CD4-positive, alpha-beta T cell treated with Interleukin-6 at 100 ng/mL for 8 hours (primary cell): ENCODE results near the gene ATP1B2.

Experiments
- DNase-seq: peaks from one replicate; pipeline ENCODE4 v3.0.0-alpha.2; 2020; ENCODE audit warnings: mixed read lengths, low spot score

ATP1B2 gene

DNA sequence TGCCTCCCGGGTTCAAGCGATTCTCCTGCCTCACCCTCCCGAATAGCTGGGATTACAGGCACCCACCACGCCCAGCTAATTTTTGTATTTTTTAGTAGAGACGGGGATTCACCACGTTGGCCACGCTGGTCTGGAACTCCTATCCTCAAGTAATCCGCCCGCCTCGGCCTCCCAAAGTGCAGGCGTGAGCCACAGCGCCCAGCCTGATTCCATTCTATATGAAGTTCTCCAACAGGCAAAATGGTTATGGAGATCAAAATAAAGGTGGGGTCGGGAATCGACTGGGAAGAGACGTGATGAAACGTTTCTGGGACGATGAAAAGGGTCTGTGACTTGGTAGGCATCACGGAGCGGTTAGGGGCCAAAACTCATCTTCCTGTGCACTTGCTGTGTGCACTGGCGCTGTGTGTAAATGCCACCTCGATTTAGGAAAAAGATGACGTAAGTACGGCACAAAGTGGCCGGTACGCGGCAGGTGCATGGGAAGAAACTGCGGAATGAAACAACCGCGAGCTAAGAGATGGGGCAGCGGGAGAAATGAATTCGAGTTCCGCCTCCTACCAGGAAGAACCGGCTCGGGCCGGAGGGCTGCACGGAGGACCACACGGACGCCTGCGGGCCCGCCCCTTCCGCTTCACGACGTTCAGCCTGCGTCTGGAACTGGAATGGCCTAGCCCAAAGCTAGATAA is 35.0 kb downstream of the ATP1B2 start:
- DNase-seq = peak; percentile 89

DNA sequence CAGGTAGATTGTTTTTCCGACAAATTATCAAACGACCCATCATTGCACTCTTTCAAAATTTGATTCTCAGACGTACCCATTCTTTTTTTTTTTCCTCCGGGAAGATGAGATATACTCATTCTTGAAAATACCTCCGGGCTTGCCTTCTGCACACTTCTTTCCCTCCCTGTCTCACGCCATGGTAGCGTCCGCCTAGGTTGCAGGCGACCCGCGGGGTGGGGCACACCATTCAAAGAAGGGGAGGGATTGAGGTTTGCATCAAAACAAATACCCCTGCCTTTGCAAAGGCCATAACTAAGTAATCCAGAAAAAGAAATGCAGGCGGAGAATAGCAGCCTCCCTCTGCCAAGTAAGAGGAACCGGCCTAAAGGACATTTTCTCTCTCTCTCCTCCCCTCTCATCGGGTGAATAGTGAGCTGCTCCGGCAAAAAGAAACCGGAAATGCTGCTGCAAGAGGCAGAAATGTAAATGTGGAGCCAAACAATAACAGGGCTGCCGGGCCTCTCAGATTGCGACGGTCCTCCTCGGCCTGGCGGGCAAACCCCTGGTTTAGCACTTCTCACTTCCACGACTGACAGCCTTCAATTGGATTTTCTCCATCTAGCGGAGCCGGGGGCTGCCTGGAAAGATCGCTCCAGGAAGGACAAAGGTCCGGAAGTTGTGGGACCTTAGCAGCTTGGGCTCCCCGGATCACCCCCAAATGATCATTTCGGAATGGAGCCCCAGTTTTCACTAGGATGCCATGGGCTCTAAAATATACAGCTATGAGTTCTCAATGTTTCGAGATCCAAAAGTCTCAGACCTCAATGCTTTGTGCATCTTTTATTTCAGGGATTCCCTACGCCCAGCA is 35.7 kb downstream of the ATP1B2 start:
- DNase-seq = peak; percentile 69

DNA sequence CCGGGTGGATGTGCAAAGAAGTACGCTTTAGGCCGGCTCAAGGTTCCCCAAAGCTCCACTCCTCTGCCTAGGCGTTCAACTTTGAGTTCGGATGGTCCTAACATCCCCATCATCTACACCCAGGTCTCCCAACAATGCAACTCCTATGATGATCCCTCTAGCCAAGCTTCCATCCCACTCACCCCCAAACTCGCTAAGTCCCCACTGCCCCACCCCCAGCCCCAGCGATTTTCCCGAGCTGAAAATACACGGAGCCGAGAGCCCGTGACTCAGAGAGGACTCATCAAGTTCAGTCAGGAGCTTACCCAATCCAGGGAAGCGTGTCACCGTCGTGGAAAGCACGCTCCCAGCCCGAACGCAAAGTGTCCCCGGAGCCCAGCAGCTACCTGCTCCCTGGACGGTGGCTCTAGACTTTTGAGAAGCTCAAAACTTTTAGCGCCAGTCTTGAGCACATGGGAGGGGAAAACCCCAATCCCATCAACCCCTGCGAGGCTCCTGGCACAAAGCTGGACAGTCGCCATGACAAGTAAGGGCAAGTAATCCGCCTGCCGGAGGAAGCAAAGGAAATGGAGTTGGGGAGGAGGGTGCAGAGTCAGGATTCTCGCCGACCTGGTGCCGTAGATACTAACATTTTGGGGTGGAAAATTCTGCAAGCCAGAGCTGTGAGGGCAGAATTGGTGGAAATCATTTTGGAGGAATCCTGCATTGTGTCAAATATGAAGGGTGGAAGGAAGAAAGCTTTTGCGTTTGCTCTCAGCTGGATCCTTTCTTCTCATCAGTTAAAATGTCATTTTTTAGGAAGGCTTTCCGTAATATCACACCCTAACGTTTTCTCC is 36.6 kb downstream of the ATP1B2 start, which contains the start of gene TP53:
TP53 (minus strand) TSS at position 419 of the 836 bp plus-strand sequence. CDS start 10,896 bp downstream, outside the sequence.
- peak; percentile 92 for DNase-seq

DNA sequence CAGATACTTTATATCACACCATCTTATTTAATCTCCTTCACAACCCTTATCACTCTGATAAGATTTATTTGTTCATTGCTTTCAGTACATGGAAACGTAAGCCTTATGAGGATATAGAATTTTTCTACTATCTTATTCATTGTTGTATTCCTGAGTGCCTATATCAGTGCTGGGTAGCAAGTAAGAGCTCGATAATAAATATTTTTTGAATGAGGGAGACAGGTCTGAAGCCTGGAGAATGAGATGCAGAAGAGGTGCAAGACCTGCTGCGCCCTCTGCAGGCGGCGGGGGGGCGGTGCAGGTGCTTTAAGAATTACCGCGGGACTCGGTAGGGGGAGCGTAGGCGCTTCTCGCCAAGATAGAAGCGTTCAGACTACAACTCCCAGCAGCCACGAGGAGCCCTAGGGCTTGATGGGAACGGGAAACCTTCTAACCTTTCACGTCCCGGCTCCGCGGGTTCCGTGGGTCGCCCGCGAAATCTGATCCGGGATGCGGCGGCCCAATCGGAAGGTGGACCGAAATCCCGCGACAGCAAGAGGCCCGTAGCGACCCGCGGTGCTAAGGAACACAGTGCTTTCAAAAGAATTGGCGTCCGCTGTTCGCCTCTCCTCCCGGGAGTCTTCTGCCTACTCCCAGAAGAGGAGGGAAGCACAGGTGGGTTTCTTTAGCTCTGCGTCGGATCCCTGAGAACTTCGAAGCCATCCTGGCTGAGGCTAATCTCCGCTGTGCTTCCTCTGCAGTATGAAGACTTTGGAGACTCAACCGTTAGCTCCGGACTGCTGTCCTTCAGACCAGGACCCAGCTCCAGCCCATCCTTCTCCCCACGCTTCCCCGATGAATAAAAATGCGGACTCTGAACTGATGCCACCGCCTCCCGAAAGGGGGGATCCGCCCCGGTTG is 37.4 kb downstream of the ATP1B2 start, which contains the start of gene WRAP53:
WRAP53 (plus strand) TSS at position 570 of the 900 bp plus-strand sequence; CDS start at position 742, 172 bp downstream.
- peak; percentile 95 for DNase-seq

DNA sequence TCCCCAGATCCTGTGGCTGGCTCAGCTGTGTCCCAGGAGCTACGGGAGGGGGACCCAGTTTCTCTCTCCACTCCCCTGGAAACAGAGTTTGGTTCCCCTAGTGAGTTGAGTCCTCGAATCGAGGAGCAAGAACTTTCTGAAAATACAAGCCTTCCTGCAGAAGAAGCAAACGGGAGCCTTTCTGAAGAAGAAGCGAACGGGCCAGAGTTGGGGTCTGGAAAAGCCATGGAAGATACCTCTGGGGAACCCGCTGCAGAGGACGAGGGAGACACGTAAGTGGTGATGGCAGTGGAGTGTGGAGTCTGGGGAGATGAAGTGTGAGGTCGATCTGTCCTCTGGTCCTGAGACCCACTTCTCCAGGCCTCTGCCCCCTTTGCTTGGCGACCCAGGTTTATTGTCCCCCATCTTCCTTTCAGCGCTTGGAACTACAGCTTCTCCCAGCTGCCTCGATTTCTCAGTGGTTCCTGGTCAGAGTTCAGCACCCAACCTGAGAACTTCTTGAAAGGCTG is 38.1 kb downstream of the ATP1B2 start:
- DNase-seq = no peak

DNA sequence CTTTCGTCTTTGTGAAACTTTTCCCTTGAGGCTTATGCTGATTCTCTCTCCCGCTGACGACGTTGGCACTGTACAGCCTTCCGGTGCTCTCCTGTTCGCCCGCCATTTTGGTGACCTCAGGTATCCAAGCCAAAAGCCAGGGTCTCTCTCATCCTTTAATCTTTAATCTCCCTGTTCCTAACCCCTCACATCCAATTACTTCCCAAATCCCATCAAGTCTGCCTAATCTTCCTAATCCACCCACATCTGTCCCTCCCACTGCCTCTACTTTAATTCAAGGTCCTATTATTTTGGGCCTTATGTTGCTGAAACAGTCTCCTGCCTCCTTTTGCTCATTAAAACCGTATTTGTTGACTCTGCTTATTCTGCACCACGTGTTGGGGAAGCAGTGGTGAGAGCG is 44.9 kb downstream of the ATP1B2 start:
- no peak for DNase-seq

DNA sequence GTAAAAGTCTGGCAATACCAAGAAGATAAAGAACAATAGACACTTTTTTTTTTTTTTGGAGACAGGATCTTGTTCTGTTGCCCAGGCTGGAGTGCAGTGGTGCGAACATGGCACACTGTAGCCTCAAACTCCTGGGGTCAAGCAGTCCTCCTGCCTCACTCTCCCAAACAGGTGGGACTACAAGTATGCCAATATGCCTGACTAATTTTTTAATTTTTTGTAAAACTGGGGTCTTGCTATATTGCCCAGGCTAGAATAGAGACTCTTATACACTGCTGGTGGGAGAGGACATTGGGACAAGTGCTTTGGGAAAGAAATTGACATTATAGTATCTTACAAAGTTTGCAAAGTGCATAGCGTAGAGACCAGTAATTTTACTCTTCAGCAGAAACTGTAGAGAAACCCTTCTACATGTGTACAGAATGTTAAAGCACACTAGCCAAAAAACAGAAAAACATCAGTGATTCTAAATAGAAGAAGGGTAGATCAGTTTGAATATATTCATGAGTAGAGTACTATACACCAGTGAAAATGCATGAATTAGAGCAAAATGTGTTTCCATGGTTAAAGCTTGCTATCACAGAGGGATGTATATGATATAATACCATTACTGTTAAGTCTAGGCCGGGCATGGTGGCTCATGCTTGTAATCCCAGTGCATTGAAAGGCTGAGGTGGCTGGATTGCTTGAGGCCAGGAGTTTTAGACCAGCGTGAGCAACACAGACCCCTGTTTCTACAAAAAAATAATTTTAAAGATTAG is 47.3 kb downstream of the ATP1B2 start:
- DNase-seq = no peak

DNA sequence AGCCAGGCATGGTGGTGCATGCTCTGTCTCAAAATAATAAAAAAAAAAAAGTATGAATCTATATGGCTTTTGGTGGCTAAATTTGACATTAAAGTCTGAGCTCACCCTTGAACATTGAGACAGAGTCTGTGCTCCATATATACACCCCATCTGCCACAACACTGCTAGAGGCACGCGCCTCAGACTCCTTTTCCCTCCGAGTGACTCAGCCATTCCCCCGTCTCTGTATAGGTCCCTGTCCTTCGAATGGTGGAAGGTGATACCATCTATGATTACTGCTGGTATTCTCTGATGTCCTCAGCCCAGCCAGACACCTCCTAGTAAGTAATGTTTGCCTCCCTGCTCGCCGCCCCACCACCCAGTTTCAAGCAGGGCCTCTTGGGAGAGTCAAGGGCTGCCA is 49.8 kb downstream of the ATP1B2 start:
- DNase-seq = no peak

DNA sequence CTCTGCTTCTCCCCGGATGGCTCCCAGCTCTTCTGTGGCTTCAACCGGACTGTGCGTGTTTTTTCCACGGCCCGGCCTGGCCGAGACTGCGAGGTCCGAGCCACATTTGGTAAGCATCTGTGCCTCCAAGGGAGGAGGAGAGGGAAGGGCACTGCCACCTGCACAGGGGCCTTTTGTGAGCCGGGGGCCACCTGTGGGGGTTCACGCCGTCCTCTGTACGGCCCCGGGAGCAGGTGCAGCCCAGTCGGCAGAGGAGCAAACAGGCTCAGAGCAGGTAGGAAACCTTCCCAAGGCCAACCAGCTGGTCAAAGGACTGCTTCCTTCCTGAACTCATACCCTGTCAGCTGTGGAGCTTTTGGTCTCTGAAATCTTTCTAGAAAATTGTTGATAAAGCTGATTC is 51.0 kb downstream of the ATP1B2 start:
- no peak for DNase-seq

DNA sequence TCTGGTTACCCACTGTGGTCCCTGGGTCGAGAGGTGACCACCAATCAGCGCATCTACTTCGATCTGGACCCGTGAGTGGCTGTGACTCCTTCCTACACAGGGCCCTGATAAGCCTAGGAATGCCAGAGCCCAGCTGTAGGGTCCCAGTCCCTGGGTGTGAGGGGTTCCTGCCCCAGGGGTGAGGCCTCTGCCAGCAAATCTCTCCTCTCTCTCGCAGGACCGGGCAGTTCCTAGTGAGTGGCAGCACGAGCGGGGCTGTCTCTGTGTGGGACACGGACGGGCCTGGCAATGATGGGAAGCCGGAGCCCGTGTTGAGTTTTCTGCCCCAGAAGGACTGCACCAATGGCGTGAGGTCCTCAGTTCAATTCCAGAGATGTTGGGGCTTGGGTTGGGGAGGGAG is 52.0 kb downstream of the ATP1B2 start:
- DNase-seq = no peak

DNA sequence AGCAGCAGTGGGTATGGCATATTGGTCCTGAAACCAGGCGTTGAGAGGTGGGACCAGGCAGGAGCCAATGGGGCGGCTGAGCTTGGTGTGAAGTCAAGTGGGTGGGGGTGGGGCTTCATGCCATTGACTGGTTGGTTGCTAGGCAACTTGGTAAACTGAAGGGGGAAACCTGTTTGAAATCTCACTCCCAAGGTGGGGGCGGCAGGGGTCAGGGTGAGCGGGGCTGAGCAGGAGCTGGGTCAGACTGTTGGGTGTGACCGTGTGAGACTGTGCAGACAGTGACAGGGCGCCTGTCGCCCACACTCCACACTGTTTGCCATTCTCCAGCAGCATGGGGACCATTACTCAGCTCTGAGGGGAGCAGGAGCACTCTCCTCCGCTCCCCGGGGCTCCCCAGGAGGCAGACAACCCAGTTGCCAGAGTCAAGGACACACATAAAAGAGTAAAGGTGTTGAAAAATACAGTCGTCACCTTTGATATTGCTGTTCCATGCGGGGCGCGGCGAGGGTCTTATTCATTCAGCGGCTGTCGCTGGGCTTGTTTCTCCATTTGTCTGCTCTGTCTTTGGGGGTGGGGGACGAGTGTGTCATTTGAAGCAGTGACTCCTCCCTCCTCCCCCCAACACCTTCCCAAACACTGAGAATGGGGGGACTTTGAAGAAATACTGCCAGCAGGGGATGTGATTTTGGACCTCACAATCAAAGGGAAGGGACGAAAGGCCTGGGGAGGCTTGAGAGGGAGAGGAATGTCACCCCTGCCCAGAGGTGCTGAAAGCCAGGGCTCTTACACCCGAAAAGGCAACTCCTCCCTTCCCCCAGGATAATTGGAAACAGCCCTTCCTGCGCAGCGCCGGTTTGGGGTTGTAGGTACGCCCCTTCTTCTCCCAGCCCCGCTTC is 53.1 kb downstream of the ATP1B2 start:
- no peak for DNase-seq

DNA sequence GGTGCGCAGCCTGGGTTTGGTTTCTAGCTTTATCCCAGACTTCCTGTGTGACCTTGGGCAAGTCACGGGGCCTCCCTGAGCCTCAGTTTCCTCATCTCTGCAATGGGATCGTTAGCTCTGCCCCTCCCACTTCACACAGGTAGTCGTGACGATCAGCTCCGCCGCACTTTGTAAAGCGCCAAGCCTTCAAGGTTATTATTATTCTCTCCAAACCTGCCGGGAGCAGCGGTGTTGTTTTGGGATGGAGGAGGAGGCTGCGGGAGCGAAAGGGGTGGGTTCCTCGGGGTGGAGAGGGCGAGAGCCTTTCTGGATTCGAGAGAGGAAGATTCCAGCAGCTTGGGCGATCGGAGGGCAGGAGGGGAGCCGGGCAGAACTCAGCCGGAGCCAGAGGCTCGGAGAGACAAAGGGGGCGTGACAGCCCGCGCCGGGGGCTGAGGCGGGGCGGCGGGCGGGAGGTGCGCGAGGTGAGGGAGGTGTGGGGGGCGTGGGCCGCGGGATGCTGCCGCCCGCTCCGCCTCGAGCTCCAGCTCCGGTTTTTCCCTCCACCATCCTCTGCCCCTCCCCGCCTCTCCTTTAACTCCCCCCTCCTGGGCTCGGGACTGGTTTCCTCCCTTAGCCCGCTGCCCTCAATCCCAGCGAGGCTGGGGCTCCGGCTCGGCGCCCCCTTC is 54.0 kb downstream of the ATP1B2 start, which contains the start of gene EFNB3:
EFNB3 (plus strand) TSS at position 602 of the 668 bp plus-strand sequence. CDS start 397 bp downstream, outside the sequence.
- DNase-seq = no peak

DNA sequence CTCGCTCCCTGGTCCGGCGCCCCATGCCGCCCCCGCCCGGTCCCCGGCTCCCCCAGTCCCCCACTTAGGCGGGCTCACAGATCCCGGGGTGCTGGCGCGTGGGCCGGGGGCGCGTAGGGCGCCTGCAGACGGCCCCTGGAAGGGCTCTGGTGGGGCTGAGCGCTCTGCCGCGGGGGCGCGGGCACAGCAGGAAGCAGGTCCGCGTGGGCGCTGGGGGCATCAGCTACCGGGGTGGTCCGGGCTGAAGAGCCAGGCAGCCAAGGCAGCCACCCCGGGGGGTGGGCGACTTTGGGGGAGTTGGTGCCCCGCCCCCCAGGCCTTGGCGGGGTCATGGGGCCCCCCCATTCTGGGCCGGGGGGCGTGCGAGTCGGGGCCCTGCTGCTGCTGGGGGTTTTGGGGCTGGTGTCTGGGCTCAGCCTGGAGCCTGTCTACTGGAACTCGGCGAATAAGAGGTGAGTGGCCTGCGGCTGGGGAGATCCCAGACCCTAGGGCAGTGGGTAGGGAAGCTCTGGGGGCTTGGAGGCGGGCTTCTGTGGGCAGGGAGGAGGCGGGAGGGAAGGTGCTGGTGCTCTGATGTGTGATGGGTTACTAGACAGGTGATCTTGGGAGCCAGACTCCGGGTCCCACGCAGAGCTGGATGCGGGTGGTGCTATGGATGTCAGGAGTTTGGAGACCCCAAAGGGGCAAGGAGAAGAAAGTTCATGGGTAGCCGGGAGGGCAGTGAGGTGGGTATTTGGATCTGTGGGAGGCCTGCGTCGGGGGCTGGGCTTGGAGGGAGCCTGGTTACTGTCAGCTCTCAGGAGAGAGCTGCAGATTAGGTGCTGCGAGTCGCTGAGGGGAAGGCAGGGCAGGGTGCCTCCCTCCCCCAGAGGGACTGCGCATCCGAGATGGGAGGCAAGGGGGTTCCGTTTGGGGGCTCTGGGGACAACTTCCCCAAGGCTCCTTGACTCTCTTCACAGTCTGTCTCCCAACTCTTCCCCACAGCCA is 54.8 kb downstream of the ATP1B2 start:
- no peak for DNase-seq

DNA sequence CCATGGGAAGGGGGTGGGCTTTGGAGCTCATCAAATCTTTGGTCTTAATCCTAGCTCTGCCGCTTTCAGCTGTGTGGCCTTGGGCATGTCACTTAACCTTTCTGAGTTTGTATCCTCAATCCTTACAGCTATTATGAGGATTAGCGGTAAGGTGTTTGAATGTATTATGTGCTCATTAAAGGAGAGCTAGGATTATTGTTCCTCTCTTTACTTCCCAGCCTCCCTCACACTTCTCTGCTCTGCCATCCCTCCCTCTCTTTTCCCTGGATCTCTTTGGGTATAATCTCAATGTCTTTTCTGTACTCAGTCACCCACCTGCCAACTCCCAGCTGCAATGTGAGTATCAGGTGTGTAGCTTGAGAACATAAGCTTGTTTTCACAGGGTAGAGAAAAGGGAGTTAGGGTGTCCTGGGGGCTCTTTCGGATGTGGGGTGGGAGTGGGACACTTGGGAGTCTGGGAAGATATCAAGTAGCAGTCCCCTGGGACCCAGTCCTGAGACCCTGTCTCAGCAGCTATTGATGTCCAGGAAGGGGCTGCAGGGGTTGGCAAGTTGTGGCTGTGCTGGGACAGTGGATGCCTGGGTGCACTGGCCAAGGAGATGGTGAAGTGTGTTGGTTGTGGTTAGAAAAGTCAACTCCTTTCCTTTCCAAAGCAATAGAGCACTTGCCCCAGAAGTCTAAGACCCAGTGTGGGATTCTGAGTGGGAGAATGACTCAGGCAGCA is 56.1 kb downstream of the ATP1B2 start:
- no peak for DNase-seq
